T-helper 9 cell (primary cell): ENCODE measurements around the gene WNT2.
"Not testable (repeated sequence)": the region's sequence is repeated elsewhere in the genome, so short reads cannot be mapped to it uniquely, and the experiment has no call there.

ENCODE experiments used
- DNase-seq: peaks from one replicate; pipeline ENCODE4 v3.0.0-alpha.2; 2020

The WNT2 gene

DNA sequence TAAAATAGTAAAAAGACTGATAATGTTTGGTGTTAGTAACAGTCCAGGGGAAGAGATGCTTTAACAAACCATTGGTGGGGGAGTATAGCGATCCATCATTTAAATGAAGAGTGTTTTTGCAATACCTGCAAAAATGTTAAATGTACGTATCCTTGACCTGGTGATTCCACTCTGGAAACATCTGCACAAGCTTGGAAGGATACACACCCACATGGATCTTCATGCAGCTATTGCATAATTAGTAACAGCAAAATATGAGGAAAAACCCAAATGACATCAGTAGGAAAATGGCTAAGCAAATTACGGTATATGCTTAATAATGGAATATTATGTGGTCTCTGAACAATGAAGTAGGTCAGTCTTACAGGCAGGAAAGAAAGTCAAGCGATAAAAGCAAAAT is 20.5 kb downstream of the WNT2 start:
- no peak for DNase-seq

DNA sequence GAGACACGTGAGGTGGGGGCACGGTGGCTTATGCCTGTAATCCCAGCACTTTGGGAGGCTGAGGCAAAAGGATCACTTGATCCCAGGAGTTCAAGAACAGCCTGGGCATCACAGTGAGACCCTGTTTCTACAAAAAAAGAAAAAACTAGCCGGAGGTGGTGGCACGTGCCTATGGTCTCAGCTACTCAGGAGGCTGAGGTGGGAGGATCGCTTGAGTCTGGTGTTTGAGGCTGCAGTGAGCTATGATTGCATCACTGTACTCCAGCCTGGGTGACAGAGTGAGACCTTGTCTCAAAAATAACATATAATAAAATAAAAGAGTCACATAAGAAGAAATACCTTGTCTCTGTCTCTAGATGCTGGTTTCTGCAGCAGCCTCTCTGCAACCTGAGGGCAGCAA is 22.4 kb downstream of the WNT2 start:
- DNase-seq, result not testable (repeated sequence)

GRCh38 chr7:117297606-117298005 is 25.3 kb downstream of the WNT2 start:
- DNase-seq, result no peak

DNA sequence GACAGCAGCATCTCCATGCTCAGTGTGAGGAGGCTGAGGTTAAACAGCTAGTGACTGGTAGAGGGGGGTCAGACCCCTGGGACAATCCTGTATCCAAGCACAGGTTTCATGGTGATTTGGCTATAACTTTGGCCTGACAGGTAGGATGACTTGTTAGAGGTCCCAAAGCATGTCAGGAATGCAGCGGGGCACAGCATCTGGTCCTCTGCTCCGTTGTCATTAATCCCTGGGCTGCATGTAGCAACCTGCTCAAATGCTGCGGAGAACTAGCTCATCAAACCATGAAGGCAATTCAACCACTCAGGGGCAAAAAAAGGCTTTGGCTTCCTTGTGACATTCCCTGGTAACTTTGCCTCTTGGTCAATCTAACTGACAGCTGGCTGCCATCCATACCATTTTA is 26.8 kb downstream of the WNT2 start:
- no peak for DNase-seq

DNA sequence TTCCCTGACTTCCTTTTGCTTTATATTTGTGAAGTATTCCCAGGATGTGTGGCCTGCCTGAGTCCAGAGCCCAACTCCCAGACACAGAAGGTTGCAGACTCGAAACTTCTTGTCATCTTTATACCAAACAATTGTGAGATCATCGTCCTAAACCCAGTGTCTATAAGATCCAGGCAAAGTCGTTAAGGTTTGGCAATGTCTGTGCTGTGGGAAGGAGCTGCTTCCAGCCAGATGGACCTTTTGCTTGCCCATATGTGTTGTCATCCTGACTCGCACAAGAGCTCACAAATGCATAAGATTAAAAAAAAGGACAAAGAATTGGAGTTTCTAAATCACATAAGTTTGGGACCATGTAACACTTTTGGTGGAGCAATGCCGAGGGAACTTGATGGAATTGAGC is 37.0 kb downstream of the WNT2 start:
- DNase-seq, result no peak

DNA sequence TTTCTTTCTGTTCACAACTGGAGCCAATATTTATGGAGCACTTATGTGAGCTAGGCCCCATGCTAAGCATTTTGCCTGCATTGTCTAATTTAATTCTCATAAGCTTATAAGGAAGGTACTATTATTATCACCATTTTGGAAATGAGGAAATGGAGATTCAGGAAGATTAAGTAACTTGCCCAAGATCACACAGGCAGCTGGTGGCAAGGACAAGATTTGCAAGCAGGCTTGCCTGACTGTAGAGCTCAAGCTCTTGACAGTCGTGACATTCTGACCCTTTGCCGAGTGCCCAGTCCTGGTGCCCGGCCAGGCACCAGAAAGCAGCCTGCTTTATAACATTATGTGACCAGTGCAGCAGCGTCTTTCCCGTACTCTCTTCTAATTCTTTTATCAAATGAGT is 38.2 kb downstream of the WNT2 start:
- DNase-seq, result no peak

DNA sequence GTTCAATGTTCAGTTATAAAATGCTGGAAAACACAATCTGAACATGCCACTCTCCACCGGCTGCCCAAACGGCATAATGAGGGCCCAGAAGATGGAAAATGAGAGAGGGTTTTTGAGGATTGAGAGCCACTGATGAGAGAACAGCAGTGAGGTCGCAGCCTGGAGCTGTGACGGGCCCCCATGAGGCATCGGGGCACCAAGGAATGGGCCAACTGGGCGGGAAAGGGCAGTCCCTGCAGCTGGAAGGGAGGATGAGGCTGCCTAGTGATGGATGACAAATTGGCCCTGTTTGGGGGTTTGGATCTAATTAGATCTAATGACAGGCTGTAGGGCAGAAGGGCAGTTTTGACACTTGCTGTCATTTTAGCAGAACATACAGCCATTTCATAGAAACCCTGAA is 39.1 kb downstream of the WNT2 start:
- no peak for DNase-seq

DNA sequence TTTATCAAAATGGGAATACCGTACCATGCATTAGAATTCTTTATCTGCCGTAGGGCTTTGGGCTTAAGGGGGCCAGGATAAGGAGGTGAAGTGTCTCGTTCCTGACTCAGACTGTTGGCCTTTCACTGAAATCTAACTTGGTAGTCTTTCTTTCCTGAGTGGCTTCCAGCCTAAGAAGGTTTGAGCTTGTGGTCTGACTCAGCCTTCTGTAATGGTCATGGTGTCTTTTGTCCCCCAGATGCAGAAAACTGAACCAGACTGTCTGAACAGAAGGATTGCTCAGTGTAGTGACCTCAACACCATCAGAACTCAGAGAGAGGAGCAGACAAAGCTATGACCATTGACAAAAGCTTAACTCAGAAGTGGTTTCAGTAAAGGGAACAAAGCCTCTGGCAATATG is 39.5 kb downstream of the WNT2 start:
- DNase-seq, result no peak

- DNase-seq, result no peak
Measured at GRCh38 chr7:117282239-117282812, 40.5 kb downstream of the WNT2 start.

DNA sequence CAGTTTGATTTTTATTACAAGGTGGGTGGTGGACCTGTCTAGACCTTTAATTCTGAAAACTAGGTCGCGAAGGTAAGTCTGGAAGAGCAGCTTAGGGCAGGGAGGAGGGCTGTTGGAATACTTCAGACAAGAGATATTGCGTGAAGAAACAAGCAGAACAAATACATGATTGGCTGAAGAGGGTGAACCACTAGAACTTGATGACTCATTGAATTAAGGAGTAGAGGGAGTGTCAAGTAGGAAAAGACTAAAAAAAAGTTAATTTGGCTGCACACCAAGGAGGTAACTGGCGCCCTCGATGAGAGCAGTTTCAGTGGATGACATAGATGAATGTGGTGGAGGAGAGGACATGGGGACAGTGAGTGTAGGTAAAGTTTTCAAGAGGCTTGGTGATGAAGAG is 41.3 kb downstream of the WNT2 start:
- DNase-seq, result no peak

- no peak for DNase-seq
Measured at GRCh38 chr7:117279931-117280557, 42.8 kb downstream of the WNT2 start.

DNA sequence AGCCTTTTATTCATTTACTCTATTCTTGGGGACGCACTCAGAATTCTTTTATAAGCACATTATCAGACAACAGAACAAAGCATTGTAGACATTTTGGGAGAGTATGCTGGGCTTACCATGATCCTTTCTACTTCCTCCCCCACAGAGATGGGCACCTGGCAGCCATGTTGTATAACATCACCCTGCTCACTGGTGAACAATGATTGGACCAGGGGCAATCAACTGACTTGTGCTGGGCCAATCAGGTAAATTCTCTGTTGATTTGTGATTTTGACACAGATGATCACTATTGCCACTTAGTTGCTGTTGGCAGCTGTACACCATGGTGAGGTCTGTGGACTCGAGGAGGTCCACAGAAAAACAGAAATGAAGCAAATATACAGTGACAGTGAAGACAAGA is 43.7 kb downstream of the WNT2 start:
- DNase-seq, result no peak

DNA sequence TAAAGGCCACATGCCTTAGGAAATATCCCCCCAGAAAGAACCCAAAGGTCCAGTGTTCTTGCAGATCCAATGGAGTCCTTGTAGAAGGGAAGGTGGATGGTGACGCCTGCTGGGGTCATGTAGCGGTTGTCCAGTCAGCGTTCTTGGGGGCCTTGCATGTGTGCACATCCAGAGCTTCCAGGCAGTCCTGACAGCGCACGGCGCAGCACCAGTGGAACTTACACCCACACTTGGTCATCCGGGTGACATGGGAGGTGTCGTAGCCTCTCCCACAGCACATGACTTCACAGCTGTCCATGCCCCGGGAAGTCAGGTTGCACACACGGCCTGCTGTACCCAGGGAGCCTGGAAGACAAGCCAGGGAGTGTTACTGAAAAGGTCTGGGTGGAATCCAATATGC is 44.8 kb downstream of the WNT2 start:
- no peak for DNase-seq

DNA sequence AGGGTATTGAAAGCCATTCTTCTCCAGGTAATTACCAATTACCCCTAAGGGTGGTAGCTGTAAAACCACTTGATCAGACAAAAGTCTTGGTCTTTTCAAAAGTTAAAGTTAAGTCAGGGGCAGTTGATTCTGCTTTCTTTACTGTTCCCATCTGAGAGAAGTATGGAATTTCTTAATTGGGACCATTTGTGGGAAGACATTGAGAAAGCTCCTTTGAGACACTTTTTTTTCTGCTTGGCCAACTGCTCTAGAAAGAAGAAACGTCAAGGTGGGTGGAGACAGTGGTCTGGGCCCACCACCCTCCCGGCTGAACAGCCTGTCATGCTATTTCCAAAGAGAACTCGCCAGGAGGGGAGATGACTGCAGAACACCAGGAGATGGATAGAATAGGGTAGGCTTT is 45.3 kb downstream of the WNT2 start:
- no peak for DNase-seq

DNA sequence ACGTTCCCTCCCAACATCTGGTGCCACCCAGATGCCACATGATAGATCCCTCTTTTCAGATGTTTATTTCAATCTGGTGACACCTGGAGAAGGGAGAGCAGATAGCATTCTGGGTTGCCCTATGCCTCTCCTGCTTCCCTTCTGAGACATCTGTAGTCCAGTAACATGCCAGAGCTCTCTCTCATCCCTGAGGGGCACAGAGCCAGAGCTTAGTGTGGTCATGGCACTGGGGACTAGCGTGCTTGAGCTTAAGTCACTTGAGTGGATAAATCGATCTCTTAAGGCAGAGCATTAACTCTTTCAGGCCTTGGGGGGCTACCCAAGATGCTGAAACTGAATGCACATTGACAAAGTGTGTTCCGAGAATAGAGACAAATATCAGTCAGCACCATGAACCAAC is 47.9 kb downstream of the WNT2 start:
- no peak for DNase-seq

DNA sequence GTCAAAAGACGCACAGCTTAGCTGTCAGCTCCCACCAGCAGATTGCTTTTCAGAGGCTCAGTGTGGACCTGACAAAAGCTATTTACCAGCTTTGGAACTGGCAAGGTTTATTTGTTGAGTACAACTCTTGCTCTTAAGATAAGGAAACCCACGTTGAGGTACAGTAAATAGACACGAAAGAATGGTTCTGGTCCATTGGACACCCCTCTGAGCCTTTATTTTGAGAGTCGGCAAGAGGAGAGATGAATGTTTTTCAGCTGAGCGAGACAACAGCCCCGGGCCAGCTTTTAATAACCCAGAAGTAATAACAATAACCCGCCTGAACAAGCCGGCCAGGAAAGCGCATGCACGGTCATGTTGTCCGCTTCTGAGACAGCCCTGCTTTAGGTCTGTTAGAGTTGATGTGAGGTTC is 49.0 kb downstream of the WNT2 start:
- DNase-seq, result no peak

- DNase-seq, result no peak
Measured at GRCh38 chr7:117273325-117273724, 49.5 kb downstream of the WNT2 start.

DNA sequence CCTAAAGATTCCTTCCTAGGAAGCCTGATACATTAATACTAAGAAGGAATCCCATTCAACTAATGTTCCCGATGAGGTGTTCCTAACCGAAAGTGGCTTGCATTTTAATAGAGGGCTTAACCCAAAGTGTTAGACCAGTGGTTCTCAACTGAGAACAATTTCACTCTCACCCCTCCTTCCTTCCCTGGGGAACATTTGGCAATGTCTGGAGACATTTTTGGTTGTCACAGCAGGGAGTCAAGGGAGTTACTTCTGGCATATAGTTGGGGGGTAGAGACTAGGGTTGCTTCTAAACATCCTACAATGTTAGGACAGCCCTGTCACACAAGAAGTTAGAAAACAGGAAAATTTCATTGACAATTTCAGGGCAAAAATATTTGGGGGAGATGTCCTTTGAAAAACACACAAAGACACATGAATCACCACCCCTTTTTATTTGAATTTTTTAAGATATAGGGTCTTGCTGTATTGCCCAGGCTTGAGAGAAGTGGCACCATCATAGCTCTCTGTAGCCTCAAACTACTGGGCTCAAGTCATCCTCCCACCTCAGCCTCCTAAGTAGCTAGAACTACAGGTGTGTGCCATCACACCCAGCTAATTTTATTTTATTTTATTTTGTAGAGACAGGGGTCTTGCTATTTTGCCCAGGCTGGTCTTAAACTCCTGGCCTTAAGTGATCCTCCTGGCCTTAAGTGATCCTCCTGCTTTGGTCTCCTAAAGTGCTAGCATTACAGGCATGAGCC is 50.7 kb downstream of the WNT2 start:
- DNase-seq, result no peak

DNA sequence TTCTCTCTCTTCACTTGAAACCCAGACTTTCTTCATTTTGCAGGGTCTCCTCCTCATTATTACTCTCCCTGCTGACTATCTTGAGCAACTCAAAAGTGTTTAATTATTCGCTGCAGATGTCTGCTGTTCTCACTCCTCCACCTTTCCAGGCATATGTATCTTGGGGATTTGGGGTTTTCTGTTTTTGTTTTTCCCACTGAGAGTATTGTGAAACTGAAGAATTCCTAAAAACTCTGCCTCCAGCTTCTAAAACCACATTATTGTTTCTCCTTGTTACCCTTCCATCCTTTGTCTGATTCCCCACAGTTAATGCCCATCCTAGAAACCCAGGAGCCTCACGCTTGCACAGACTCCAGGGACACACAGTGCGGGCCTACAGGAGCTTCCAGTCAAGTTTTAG is 51.3 kb downstream of the WNT2 start:
- DNase-seq, result no peak

- DNase-seq, result no peak
Measured at GRCh38 chr7:117270371-117270770, 52.5 kb downstream of the WNT2 start.

GRCh38 chr7:117269886-117270285 is 53.0 kb downstream of the WNT2 start:
- no peak for DNase-seq

DNA sequence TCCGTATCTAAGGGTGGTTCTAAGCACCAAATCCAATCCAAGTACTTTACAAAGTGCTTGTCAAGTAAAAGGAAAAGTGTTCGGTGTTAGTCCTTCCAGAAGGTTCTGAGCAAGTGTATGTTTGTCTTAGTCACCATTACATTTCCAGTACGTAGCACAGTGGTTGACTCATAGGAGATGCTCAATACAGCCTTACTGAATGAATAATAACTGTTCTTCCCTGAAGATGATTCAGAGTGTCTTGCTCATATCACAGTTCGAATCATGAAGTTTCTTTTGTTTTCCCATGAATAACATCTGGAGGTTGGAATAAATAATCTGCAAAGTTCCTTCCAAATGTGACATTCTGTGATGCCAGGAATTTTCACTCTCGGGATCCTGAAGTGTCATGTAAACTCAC is 53.4 kb downstream of the WNT2 start:
- no peak for DNase-seq

DNA sequence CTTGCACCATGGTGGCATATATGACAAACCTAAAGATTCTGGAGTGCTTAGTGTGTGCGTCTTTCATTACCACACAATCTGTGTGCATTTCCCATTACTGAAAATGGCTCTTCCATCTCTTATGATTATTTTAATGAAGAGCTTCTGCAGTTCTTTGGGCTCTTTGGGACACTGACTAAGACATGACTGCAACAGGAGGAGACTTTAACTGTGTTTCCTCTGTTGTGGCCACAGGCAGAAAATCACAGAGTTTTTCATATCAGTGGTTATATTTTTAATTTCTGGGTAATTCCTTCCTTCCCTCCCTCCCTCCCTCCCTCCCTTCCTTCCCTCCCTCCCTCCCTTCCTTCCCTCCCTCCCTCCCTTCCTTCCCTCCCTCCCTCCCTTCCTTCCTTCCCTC is 58.1 kb downstream of the WNT2 start:
- DNase-seq, result no peak

- DNase-seq, result no peak
Measured at GRCh38 chr7:117262546-117262945, 60.3 kb downstream of the WNT2 start.

DNA sequence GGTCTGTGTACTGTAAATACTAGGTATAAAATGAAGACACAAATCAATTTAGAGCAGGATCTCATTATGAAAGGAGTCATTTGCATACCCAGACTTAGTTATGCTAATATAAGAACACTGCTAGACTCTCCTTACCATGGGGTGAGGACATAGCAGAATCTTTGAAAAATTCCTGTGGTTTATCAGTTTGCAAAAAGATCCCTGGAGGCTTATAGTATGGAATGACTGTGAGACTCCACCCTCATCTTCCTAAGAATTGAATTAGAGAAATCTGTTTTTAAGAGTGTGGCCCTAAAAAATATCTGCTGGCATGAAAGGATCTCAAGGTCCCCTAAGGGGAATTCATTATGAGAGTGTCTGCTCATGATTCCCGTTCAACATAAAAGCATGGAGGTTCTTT is 63.2 kb downstream of the WNT2 start:
- DNase-seq, result no peak
